ENCODE data around the gene STK32A.

The STK32A gene

DNA sequence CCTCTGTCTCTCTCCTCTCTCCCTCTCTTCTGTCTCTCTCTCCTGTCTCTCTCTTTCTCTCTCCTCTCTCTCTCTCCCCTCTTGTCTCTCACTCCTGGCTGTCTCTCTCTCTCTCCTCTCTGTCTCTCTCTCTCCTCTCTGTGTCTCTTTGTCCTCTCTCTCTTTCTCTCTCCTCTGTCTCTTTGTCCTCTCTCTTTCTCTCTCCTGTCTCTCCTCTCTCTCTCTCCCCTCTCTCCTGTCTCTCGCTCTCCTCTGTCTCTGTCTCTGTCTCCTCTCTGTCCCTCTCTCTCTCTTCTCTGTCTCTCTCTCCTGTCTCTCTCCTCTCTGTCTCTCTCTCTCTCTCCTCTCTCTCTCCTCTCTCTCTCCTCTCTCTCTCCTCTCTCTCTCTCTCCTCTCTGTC is 25.0 kb downstream of the STK32A start:
- no peak for TF ChIP-seq EZH2phosphoT487 (IDR thresholded peaks at IDR 0.05; ENCODE audit: borderline replicate concordance, low read length)
- TF ChIP-seq, protein P1, sequence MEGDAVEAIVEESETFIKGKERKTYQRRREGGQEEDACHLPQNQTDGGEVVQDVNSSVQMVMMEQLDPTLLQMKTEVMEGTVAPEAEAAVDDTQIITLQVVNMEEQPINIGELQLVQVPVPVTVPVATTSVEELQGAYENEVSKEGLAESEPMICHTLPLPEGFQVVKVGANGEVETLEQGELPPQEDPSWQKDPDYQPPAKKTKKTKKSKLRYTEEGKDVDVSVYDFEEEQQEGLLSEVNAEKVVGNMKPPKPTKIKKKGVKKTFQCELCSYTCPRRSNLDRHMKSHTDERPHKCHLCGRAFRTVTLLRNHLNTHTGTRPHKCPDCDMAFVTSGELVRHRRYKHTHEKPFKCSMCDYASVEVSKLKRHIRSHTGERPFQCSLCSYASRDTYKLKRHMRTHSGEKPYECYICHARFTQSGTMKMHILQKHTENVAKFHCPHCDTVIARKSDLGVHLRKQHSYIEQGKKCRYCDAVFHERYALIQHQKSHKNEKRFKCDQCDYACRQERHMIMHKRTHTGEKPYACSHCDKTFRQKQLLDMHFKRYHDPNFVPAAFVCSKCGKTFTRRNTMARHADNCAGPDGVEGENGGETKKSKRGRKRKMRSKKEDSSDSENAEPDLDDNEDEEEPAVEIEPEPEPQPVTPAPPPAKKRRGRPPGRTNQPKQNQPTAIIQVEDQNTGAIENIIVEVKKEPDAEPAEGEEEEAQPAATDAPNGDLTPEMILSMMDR (IDR thresholded peaks at IDR 0.05; ENCODE audit: low read depth, low read length, poor library complexity, severe bottlenecking), result no peak
- Histone ChIP-seq H3K27ac (ENCODE audit: low read depth, low read length) (no peak overlapping the region), H3K79me2 (ENCODE audit: control insufficient read depth, low read length) (no peaks in the 10 kb centered on the region), H3K4me2 (ENCODE audit: low read length) (no peak overlapping the region), H3K4me1 (ENCODE audit: control insufficient read depth, low read length) (no peaks in the 10 kb centered on the region), H4K20me1 (ENCODE audit: control insufficient read depth, insufficient read depth, low read depth, low read length) (no peaks in the 10 kb centered on the region), H3K4me3 (ENCODE audit: low read length) (no peak overlapping the region), H3K27me3 (ENCODE audit: control insufficient read depth, low read length) (no peaks in the 10 kb centered on the region), H3K36me3 (ENCODE audit: control insufficient read depth, low read length) (no peaks in the 10 kb centered on the region), H3F3A (ENCODE audit: control insufficient read depth, insufficient read depth) (no peaks in the 10 kb centered on the region), H3K9me3 (ENCODE audit: control insufficient read depth, insufficient read depth, low read length) (no peaks in the 10 kb centered on the region), H3K9me2 (replicated peaks; ENCODE audit: control insufficient read depth, low read length) (no peaks in the 10 kb centered on the region)

- no peaks in the 10 kb centered on the region for H4K20me1 ChIP-seq (ENCODE audit: control insufficient read depth, insufficient read depth, low read depth, low read length)
- H3K4me2 ChIP-seq (ENCODE audit: low read length), result no peak overlapping the region
- H3K79me2 ChIP-seq (ENCODE audit: control insufficient read depth, low read length), result no peaks in the 10 kb centered on the region
- no peaks in the 10 kb centered on the region for H3F3A ChIP-seq (ENCODE audit: control insufficient read depth, insufficient read depth)
- H3K27ac ChIP-seq (ENCODE audit: low read depth, low read length), result no peak overlapping the region
- no peaks in the 10 kb centered on the region for H3K36me3 ChIP-seq (ENCODE audit: control insufficient read depth, low read length)
- no peaks in the 10 kb centered on the region for H3K9me2 ChIP-seq (replicated peaks; ENCODE audit: control insufficient read depth, low read length)
- H3K4me3 ChIP-seq (ENCODE audit: low read length), result no peak overlapping the region
- 0 out of 2 replicates have a peak, but pooled peaks cover 4% of the 10 kb centered on the region for H3K27me3 ChIP-seq (ENCODE audit: control insufficient read depth, low read length)
- TF ChIP-seq, protein P1 (IDR thresholded peaks at IDR 0.05; ENCODE audit: low read depth, low read length, poor library complexity, severe bottlenecking), result no peak
- no peak for TF ChIP-seq EZH2phosphoT487 (IDR thresholded peaks at IDR 0.05; ENCODE audit: borderline replicate concordance, low read length)
- H3K4me1 ChIP-seq (ENCODE audit: control insufficient read depth, low read length), result no peaks in the 10 kb centered on the region
- no peaks in the 10 kb centered on the region for H3K9me3 ChIP-seq (ENCODE audit: control insufficient read depth, insufficient read depth, low read length)
Observed at GRCh38 chr5:147267082-147267832, 32.4 kb downstream of the STK32A start.

- Histone ChIP-seq H3K4me2 (ENCODE audit: low read length) (no peak overlapping the region), H3K27me3 (ENCODE audit: control insufficient read depth, low read length) (no peaks in the 10 kb centered on the region), H4K20me1 (ENCODE audit: control insufficient read depth, insufficient read depth, low read depth, low read length) (no peaks in the 10 kb centered on the region), H3K4me3 (ENCODE audit: low read length) (no peak overlapping the region), H3K27ac (ENCODE audit: low read depth, low read length) (no peak overlapping the region), H3K79me2 (ENCODE audit: control insufficient read depth, low read length) (no peaks in the 10 kb centered on the region), H3K4me1 (ENCODE audit: control insufficient read depth, low read length) (no peaks in the 10 kb centered on the region), H3K9me3 (ENCODE audit: control insufficient read depth, insufficient read depth, low read length) (no peaks in the 10 kb centered on the region), H3F3A (ENCODE audit: control insufficient read depth, insufficient read depth) (no peaks in the 10 kb centered on the region), H3K9me2 (replicated peaks; ENCODE audit: control insufficient read depth, low read length) (no peaks in the 10 kb centered on the region), H3K36me3 (ENCODE audit: control insufficient read depth, low read length) (no peaks in the 10 kb centered on the region)
- TF ChIP-seq EZH2phosphoT487 (IDR thresholded peaks at IDR 0.05; ENCODE audit: borderline replicate concordance, low read length), result no peak
- TF ChIP-seq, protein P1 (IDR thresholded peaks at IDR 0.05; ENCODE audit: low read depth, low read length, poor library complexity, severe bottlenecking), result no peak
Observed at GRCh38 chr5:147276497-147276896, 41.7 kb downstream of the STK32A start.

All from DOHH2 (cell line).